ENCODE measurements around the gene GCGR. TPM values are rescaled to one million over a fixed set of nuclear protein-coding genes. Genes with fewer than 3 reads are reported as not detected.

GCGR gene
- total and polyA plus RNA-seq, 2 of the 13 experiments (the other 11 are each of a cell fraction or from before 2014, with no cell fraction given): 0.04 to 0.13 TPM

GRCh38 chr17:81832608-81833159 lies 28.7 kb downstream of the GCGR start (continued):
- TF ChIP-seq GPBP1L1 (CRISPR knock-in tag; IDR thresholded peaks at IDR 0.05) (no peak), MBD4 (IDR thresholded peaks at IDR 0.05; ENCODE audit: borderline replicate concordance, low read length) (no peak)

GRCh38 chr17:81833160-81833920 lies 29.4 kb downstream of the GCGR start, which contains the start of gene MCRIP1:
Gene MCRIP1 (minus strand): TSS chr17:81833291. CDS start chr17:81824506, 8,785 bp downstream.
- in situ Hi-C loops (cut with HindIII; ENCODE audit: extremely low pct_ligation_motif_present, low pct_unique_long_range_greater_than_20kb): no loop called here
- no peaks in the 10 kb centered on the region for H3K9me3 ChIP-seq (ENCODE audit: low read length)
- no peak within 1 kb of the TSS for H2AFZ ChIP-seq (ENCODE audit: low read length)
- peak within 1 kb of the TSS; percentile 79 for H3K9ac ChIP-seq (ENCODE audit: insufficient read depth, low read depth, low read length)
- TSS peak; percentile 92 for BruUV-seq (replicated peaks)
- ChIA-PET CTCF (ENCODE audit: low intra/inter-chr PET ratio, low total read pairs) (interaction anchor here (0.7 kb wide), 1 partner anchor 12 kb away, joined by 3 read pairs; no protein-coding TSS in a partner anchor), POLR2A (interaction anchor here (0.7 to 3.0 kb wide), 42 partner anchors 9 to 883 kb away, joined by 3 to 52 read pairs (median 6); partner anchors contain the start of genes ARHGDIA, ARL16, CCDC137 and CENPX)
- FAIRE-seq (peak; percentile 59), ATAC-seq (peak; percentile 69), DNase-seq (ENCODE audit: low spot score) (peak; percentile 91)
- peak within 1 kb of the TSS; percentile 98 for H3K4me2 ChIP-seq (ENCODE audit: low read depth, low read length)
- H3K4me3 ChIP-seq (replicated peaks in 1 of 3; ENCODE audit: insufficient read depth in 1 of 3, low read depth in 2 of 3, low read length in 3 of 3): peak within 1 kb of the TSS; percentile 80 to 86 (median 84)
- intact Hi-C loops (cut with micrococcal nuclease; ENCODE audit: unreplicated experiment): no loop called here
- peaks cover 66% of the 10 kb centered on the region for H3K4me1 ChIP-seq (ENCODE audit: insufficient read depth, low read length)
- peak within 1 kb of the TSS; percentile 93 for H3K27ac ChIP-seq (ENCODE audit: extremely low read length, insufficient read depth, low read length)
- no peaks in the 10 kb centered on the region for H4K20me1 ChIP-seq (ENCODE audit: insufficient read depth, low read length)
- no peaks in the 10 kb centered on the region for H3K36me3 ChIP-seq (replicated peaks in 1 of 2; ENCODE audit: control insufficient read depth in 1 of 2, insufficient read depth in 2 of 2, low read length in 2 of 2)
- 2% methylated on average over 29 of the region's 76 CpGs for whole genome bisulfite sequencing (ENCODE audit: low lambda C conversion rate)
- H3K79me2 ChIP-seq (ENCODE audit: insufficient read depth, low read length): peaks cover 19% of the 10 kb centered on the region
- H3K27me3 ChIP-seq (ENCODE audit: control insufficient read depth in 1 of 2, insufficient read depth in 2 of 2, low read length in 2 of 2): no peaks in the 10 kb centered on the region; a peak in 1 of 5 replicates
- TF ChIP-seq ZNF225 (CRISPR knock-in tag; IDR thresholded peaks at IDR 0.05) (peak; percentile 93; the same call in 1 of the 2 replicates), HOXA5 (CRISPR knock-in tag; IDR thresholded peaks at IDR 0.05) (peak; percentile 93), EZH2 (conservative IDR thresholded peaks at IDR 0.05; ENCODE audit: low read depth, low read length) (no peak), IRX3 (CRISPR knock-in tag; IDR thresholded peaks at IDR 0.05; ENCODE audit: borderline replicate concordance, low read depth) (peak; percentile 95), PCBP1 (IDR thresholded peaks at IDR 0.05; ENCODE audit: borderline replicate concordance, low read depth, low read length) (no peak), ZNF362 (CRISPR knock-in tag; IDR thresholded peaks at IDR 0.05; ENCODE audit: borderline replicate concordance) (peak; percentile 59; the same call in 1 of the 2 replicates), MIXL1 (CRISPR knock-in tag; IDR thresholded peaks at IDR 0.05) (peak; percentile 7; the same call in 1 of the 2 replicates), LRRFIP1 (CRISPR knock-in tag; conservative IDR thresholded peaks at IDR 0.05) (no peak), ZNF280B (CRISPR knock-in tag; IDR thresholded peaks at IDR 0.05; ENCODE audit: borderline replicate concordance) (0 out of 2 replicates have a peak, but pooled peaks have one; percentile 49), ZNF430 (CRISPR knock-in tag; IDR thresholded peaks at IDR 0.05) (peak; percentile 40), U2AF1 (optimal IDR thresholded peaks at IDR 0.05; ENCODE audit: low read depth, low read length) (no peak), ZNF713 (CRISPR knock-in tag; IDR thresholded peaks at IDR 0.05) (0 out of 2 replicates have a peak, but pooled peaks have one; percentile 3), BHLHE40 (IDR thresholded peaks at IDR 0.05; ENCODE audit: low read length) (peak; percentile 99)

All from HepG2 (cell line).